Measurements from ENCODE around the gene RHBDD2. TPM values are rescaled to one million over a fixed set of nuclear protein-coding genes. Genes with fewer than 3 reads are reported as not detected.
A peak's percentile ranks its signal among the peaks of the same experiment; 100 is the strongest.
"Not testable (repeated sequence)": the region's sequence is repeated elsewhere in the genome, so short reads cannot be mapped to it uniquely, and the experiment has no call there.

RHBDD2 gene
- total and polyA plus RNA-seq, 3 experiments from 2014 or later = 39.8 to 108 (median 44.6) TPM

GRCh38 chr7:75887669-75888369, 9.0 kb downstream of the RHBDD2 start:
- Mint-ChIP-seq H3K36me3 (peaks cover 0 to 63% (median 10%) of the 10 kb centered on the region in 3 donors), H3K9me3 (no peaks in the 10 kb centered on the region), H3K27me3 (no peaks in the 10 kb centered on the region), H3K4me3 (no peak overlapping the region), H3K4me1 (peaks cover 0 to 5% (median 0%) of the 10 kb centered on the region in 3 donors), H3K27ac (peak overlapping the region in 3 of 8 donors; percentile 12 to 58 (median 33))
- POLR2A ChIA-PET = no interaction called here
- no peaks in the 10 kb centered on the region for H3K4me1 ChIP-seq (ENCODE audit: insufficient read depth, low read length)
- no peak for DNase-seq
- H3K9me3 ChIP-seq (ENCODE audit: low read length) = no peaks in the 10 kb centered on the region
- H3K27ac ChIP-seq (ENCODE audit: low read depth, low read length) = no peak overlapping the region
- H3K27me3 ChIP-seq (ENCODE audit: insufficient read depth, low read length, poor library complexity, severe bottlenecking) = no peaks in the 10 kb centered on the region
- CTCF ChIA-PET = no interaction called here
- no peak overlapping the region for H3K4me3 ChIP-seq (ENCODE audit: low read length)
- H3K36me3 ChIP-seq (ENCODE audit: insufficient read depth, low read length) = peaks cover 35% of the 10 kb centered on the region

GRCh38 chr7:75888464-75889222, 9.8 kb downstream of the RHBDD2 start:
- peaks cover 0 to 55% (median 9%) of the 10 kb centered on the region in 3 donors for H3K36me3 Mint-ChIP-seq
- H3K27ac ChIP-seq (ENCODE audit: low read depth, low read length) = no peak overlapping the region
- H3K27me3 Mint-ChIP-seq = no peaks in the 10 kb centered on the region
- H3K27me3 ChIP-seq (ENCODE audit: insufficient read depth, low read length, poor library complexity, severe bottlenecking) = no peaks in the 10 kb centered on the region
- peaks cover 31% of the 10 kb centered on the region for H3K36me3 ChIP-seq (ENCODE audit: insufficient read depth, low read length)
- H3K9me3 ChIP-seq (ENCODE audit: low read length) = no peaks in the 10 kb centered on the region
- no peak for DNase-seq
- H3K4me3 ChIP-seq (ENCODE audit: low read length) = no peak overlapping the region
- H3K4me1 Mint-ChIP-seq = peaks cover 0 to under 1% (median 0%) of the 10 kb centered on the region in 3 donors
- POLR2A ChIA-PET = no interaction called here
- no peaks in the 10 kb centered on the region for H3K9me3 Mint-ChIP-seq
- CTCF ChIA-PET = no interaction called here
- peak overlapping the region in 4 of 8 donors; percentile 3 to 95 (median 28) for H3K27ac Mint-ChIP-seq
- H3K4me3 Mint-ChIP-seq = no peak overlapping the region
- no peaks in the 10 kb centered on the region for H3K4me1 ChIP-seq (ENCODE audit: insufficient read depth, low read length)

GRCh38 chr7:75889223-75889825, 10.5 kb downstream of the RHBDD2 start:
- CTCF ChIA-PET = interaction anchor here (1.7 kb wide), 1 partner anchor 12 kb away, joined by 6 read pairs; no protein-coding TSS in a partner anchor
- Mint-ChIP-seq H3K9me3 (no peaks in the 10 kb centered on the region), H3K27me3 (no peaks in the 10 kb centered on the region), H3K4me1 (no peaks in the 10 kb centered on the region), H3K36me3 (peaks cover 0 to 50% (median 9%) of the 10 kb centered on the region in 3 donors), H3K27ac (no peak overlapping the region), H3K4me3 (no peak overlapping the region)
- H3K4me3 ChIP-seq (ENCODE audit: low read length) = no peak overlapping the region
- H3K4me1 ChIP-seq (ENCODE audit: insufficient read depth, low read length) = no peaks in the 10 kb centered on the region
- H3K27me3 ChIP-seq (ENCODE audit: insufficient read depth, low read length, poor library complexity, severe bottlenecking) = no peaks in the 10 kb centered on the region
- H3K9me3 ChIP-seq (ENCODE audit: low read length) = no peaks in the 10 kb centered on the region
- POLR2A ChIA-PET = no interaction called here
- H3K36me3 ChIP-seq (ENCODE audit: insufficient read depth, low read length) = peaks cover 28% of the 10 kb centered on the region
- no peak for DNase-seq
- no peak overlapping the region for H3K27ac ChIP-seq (ENCODE audit: low read depth, low read length)

GRCh38 chr7:75889826-75890225, 11.0 kb downstream of the RHBDD2 start:
- Histone ChIP-seq H3K9me3 (ENCODE audit: low read length) (no peaks in the 10 kb centered on the region), H3K27ac (ENCODE audit: low read depth, low read length) (no peak overlapping the region), H3K4me3 (ENCODE audit: low read length) (no peak overlapping the region), H3K27me3 (ENCODE audit: insufficient read depth, low read length, poor library complexity, severe bottlenecking) (no peaks in the 10 kb centered on the region), H3K4me1 (ENCODE audit: insufficient read depth, low read length) (no peaks in the 10 kb centered on the region), H3K36me3 (ENCODE audit: insufficient read depth, low read length) (peaks cover 23% of the 10 kb centered on the region)
- CTCF ChIA-PET = interaction anchor here (1.7 kb wide), 1 partner anchor 12 kb away, joined by 6 read pairs; no protein-coding TSS in a partner anchor
- no peaks in the 10 kb centered on the region for H3K27me3 Mint-ChIP-seq
- H3K4me3 Mint-ChIP-seq = no peak overlapping the region
- POLR2A ChIA-PET = interaction anchor here (0.6 kb wide), 1 partner anchor 33 kb away, joined by 7 read pairs; no protein-coding TSS in a partner anchor
- H3K27ac Mint-ChIP-seq = peak overlapping the region in 1 of 8 donors; percentile 74
- H3K36me3 Mint-ChIP-seq = peaks cover 0 to 45% (median 9%) of the 10 kb centered on the region in 3 donors
- DNase-seq = no peak
- H3K4me1 Mint-ChIP-seq = no peaks in the 10 kb centered on the region
- H3K9me3 Mint-ChIP-seq = no peaks in the 10 kb centered on the region

GRCh38 chr7:75891237-75891636, 12.4 kb downstream of the RHBDD2 start:
- peaks cover 0 to 30% (median 9%) of the 10 kb centered on the region in 3 donors for H3K36me3 Mint-ChIP-seq
- H3K9me3 ChIP-seq (ENCODE audit: low read length); H3K4me1 Mint-ChIP-seq; POLR2A ChIA-PET; H3K27ac Mint-ChIP-seq; H3K27me3 Mint-ChIP-seq; H3K27ac ChIP-seq (ENCODE audit: low read depth, low read length); H3K4me1 ChIP-seq (ENCODE audit: insufficient read depth, low read length); H3K4me3 Mint-ChIP-seq; DNase-seq; H3K27me3 ChIP-seq (ENCODE audit: insufficient read depth, low read length, poor library complexity, severe bottlenecking); H3K9me3 Mint-ChIP-seq; H3K36me3 ChIP-seq (ENCODE audit: insufficient read depth, low read length); H3K4me3 ChIP-seq (ENCODE audit: low read length): not testable (repeated sequence)
- CTCF ChIA-PET = interaction anchor here (1.7 kb wide), 1 partner anchor 10 kb away, joined by 6 read pairs; no protein-coding TSS in a partner anchor

- POLR2A ChIA-PET = no interaction called here
- Mint-ChIP-seq H3K27me3 (no peaks in the 10 kb centered on the region), H3K4me1 (no peaks in the 10 kb centered on the region), H3K4me3 (peak overlapping the region in 1 of 7 donors; percentile 26), H3K9me3 (no peaks in the 10 kb centered on the region), H3K36me3 (peaks cover 0 to 25% (median 9%) of the 10 kb centered on the region in 3 donors), H3K27ac (no peak overlapping the region)
- Histone ChIP-seq H3K27ac (ENCODE audit: low read depth, low read length) (no peak overlapping the region), H3K4me1 (ENCODE audit: insufficient read depth, low read length) (no peaks in the 10 kb centered on the region), H3K27me3 (ENCODE audit: insufficient read depth, low read length, poor library complexity, severe bottlenecking) (no peaks in the 10 kb centered on the region), H3K36me3 (ENCODE audit: insufficient read depth, low read length) (peaks cover 8% of the 10 kb centered on the region), H3K9me3 (ENCODE audit: low read length) (no peaks in the 10 kb centered on the region), H3K4me3 (ENCODE audit: low read length) (no peak overlapping the region)
- DNase-seq = no peak
- CTCF ChIA-PET = no interaction called here
These were observed 13.1 kb downstream of the RHBDD2 start for GRCh38 chr7:75891815-75892411.

GRCh38 chr7:75892634-75893272, 13.9 kb downstream of the RHBDD2 start:
- Histone ChIP-seq H3K4me1 (ENCODE audit: insufficient read depth, low read length) (no peaks in the 10 kb centered on the region), H3K9me3 (ENCODE audit: low read length) (no peaks in the 10 kb centered on the region), H3K4me3 (ENCODE audit: low read length) (no peak overlapping the region), H3K27me3 (ENCODE audit: insufficient read depth, low read length, poor library complexity, severe bottlenecking) (no peaks in the 10 kb centered on the region), H3K27ac (ENCODE audit: low read depth, low read length) (no peak overlapping the region), H3K36me3 (ENCODE audit: insufficient read depth, low read length) (peaks cover 4% of the 10 kb centered on the region)
- no peaks in the 10 kb centered on the region for H3K9me3 Mint-ChIP-seq
- H3K4me1 Mint-ChIP-seq = no peaks in the 10 kb centered on the region
- H3K36me3 Mint-ChIP-seq = peaks cover 0 to 19% (median 5%) of the 10 kb centered on the region in 3 donors
- H3K4me3 Mint-ChIP-seq = no peak overlapping the region
- CTCF ChIA-PET = no interaction called here
- POLR2A ChIA-PET = no interaction called here
- no peak for DNase-seq
- H3K27me3 Mint-ChIP-seq = no peaks in the 10 kb centered on the region
- no peak overlapping the region for H3K27ac Mint-ChIP-seq

Measured in CD8-positive, alpha-beta memory T cell (primary cell).